Skeletal muscle satellite cell (primary cell): ENCODE measurements around the gene SARNP.
"Not testable (repeated sequence)": the region's sequence is repeated elsewhere in the genome, so short reads cannot be mapped to it uniquely, and the experiment has no call there.

Experiments used
- H3K27me3 ChIP-seq: 2 replicates; pipeline ENCODE4 v1.7.0; 2013; ENCODE audit warnings: low read length; ENCODE audit not compliant: control insufficient read depth, insufficient read depth
- H3K36me3 ChIP-seq: 2 replicates; pipeline ENCODE4 v1.7.0; 2013; ENCODE audit warnings: mild to moderate bottlenecking, control low read depth, low read length; ENCODE audit not compliant: insufficient read depth
- H3K4me1 ChIP-seq: 2 replicates; pipeline ENCODE4 v1.7.0; 2013; ENCODE audit warnings: low read length; ENCODE audit not compliant: control insufficient read depth, insufficient read depth
- H3K4me2 ChIP-seq: 2 replicates; pipeline ENCODE4 v1.7.0; 2013; ENCODE audit warnings: mild to moderate bottlenecking, low read length
- H3K4me3 ChIP-seq: 2 replicates; pipeline ENCODE4 v1.7.0; 2013; ENCODE audit warnings: low read length
- H3K9ac ChIP-seq: 2 replicates; pipeline ENCODE4 v1.7.0; 2013; ENCODE audit warnings: mild to moderate bottlenecking, low read depth, low read length, moderate library complexity
- H3K9me3 ChIP-seq: replicated peaks from 2 replicates; pipeline ENCODE4 v1.7.0; 2013; ENCODE audit warnings: mild to moderate bottlenecking, control low read depth, low read length

The SARNP gene

GRCh38 chr12:55788546-55788945 is 29.0 kb downstream of the SARNP start:
- peaks cover 73% of the 10 kb centered on the region for H3K36me3 ChIP-seq
- H3K9ac ChIP-seq: no peak overlapping the region
- H3K9me3 ChIP-seq: no peaks in the 10 kb centered on the region
- H3K4me2 ChIP-seq: no peak overlapping the region
- H3K4me3 ChIP-seq: no peak overlapping the region
- no peaks in the 10 kb centered on the region for H3K27me3 ChIP-seq
- H3K4me1 ChIP-seq: no peaks in the 10 kb centered on the region

DNA sequence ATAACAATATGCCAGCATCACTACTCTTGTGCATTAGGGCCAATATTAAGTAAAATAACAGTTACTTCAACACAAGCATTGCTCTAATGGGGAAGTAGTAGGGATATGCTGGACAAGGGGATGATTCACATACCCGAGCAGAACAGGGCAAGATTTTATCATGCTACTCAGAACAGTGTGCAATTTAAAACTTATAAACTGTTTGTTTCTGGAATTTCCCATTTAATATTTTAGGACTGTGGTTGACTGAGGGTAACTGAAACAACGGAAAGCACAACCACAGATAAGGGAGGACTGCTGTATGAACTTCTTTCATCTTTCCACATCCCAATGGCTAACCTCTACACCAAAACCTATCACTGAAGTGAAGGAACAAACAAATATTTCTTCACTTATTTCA is 36.8 kb downstream of the SARNP start:
- Histone ChIP-seq H3K4me1 (no peaks in the 10 kb centered on the region), H3K4me2 (no peak overlapping the region), H3K9me3 (no peaks in the 10 kb centered on the region), H3K36me3 (peaks cover 64% of the 10 kb centered on the region), H3K27me3 (no peaks in the 10 kb centered on the region), H3K9ac (no peak overlapping the region), H3K4me3 (no peak overlapping the region)

DNA sequence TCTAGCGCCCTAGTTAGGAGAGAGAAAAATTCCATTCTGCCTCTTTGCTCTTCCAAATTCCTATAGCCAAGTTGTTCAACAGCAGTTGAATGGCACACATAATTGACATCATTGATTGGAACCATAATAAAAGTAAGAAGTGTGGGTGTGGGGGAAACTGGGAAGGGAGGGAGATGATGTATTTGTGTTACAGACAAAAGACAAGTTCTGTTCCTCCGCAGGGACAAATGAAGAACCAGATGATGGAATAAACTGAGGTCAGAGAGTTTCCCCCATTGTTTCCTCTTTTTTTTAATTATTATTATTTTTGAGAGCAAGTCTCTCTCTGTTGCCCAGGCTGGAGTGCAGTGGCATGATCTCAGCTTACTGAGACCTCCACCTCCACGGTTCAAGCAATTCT is 39.7 kb downstream of the SARNP start:
- no peaks in the 10 kb centered on the region for H3K27me3 ChIP-seq
- no peak overlapping the region for H3K4me3 ChIP-seq
- H3K36me3 ChIP-seq: peaks cover 44% of the 10 kb centered on the region
- H3K4me1 ChIP-seq: no peaks in the 10 kb centered on the region
- H3K9ac ChIP-seq: no peak overlapping the region
- no peaks in the 10 kb centered on the region for H3K9me3 ChIP-seq
- no peak overlapping the region for H3K4me2 ChIP-seq

GRCh38 chr12:55771736-55772135 is 45.8 kb downstream of the SARNP start:
- Histone ChIP-seq H3K27me3 (no peaks in the 10 kb centered on the region), H3K9me3 (no peaks in the 10 kb centered on the region), H3K4me3 (no peak overlapping the region), H3K4me2 (no peak overlapping the region), H3K36me3 (peaks cover 33% of the 10 kb centered on the region), H3K4me1 (no peaks in the 10 kb centered on the region), H3K9ac (no peak overlapping the region)

- Histone ChIP-seq H3K9me3 (no peaks in the 10 kb centered on the region), H3K36me3 (peaks cover 40% of the 10 kb centered on the region), H3K9ac (no peak overlapping the region), H3K27me3 (no peaks in the 10 kb centered on the region), H3K4me1 (no peaks in the 10 kb centered on the region), H3K4me3 (no peak overlapping the region), H3K4me2 (no peak overlapping the region)
These were observed 50.4 kb downstream of the SARNP start for GRCh38 chr12:55767156-55767555.

- H3K36me3 ChIP-seq: peaks cover 35% of the 10 kb centered on the region
- H3K27me3 ChIP-seq: no peaks in the 10 kb centered on the region
- H3K4me1 ChIP-seq: no peaks in the 10 kb centered on the region
- H3K4me2 ChIP-seq: no peak overlapping the region
- H3K9me3 ChIP-seq: no peaks in the 10 kb centered on the region
- no peak overlapping the region for H3K9ac ChIP-seq
- H3K4me3 ChIP-seq: no peak overlapping the region
These were observed 51.7 kb downstream of the SARNP start for GRCh38 chr12:55765736-55766290.

DNA sequence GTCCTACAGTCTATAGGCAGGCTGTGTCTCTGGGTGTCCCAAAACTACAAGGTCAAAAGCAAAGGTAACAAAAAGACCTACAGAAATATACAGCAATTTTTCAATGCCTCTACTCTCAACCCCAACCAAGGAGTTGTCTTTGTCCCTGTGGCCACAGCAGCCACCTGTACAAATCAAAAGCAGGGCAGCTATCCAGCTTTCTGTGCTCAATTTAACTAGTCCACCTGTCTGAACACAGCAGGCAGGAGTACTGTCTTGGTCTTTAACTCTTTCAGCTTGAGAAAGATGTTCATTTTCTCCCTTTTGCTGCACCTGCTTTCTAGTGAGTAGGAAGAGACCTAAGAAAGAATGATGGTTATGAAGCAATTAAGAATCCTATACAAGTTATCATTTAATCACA is 54.9 kb downstream of the SARNP start:
- Histone ChIP-seq H3K36me3 (peaks cover 46% of the 10 kb centered on the region), H3K9ac (no peak overlapping the region), H3K4me1 (no peaks in the 10 kb centered on the region)

GRCh38 chr12:55760663-55761062 is 56.9 kb downstream of the SARNP start:
- Histone ChIP-seq H3K4me3 (no peak overlapping the region), H3K4me2 (no peak overlapping the region), H3K9ac (no peak overlapping the region), H3K36me3 (peaks cover 57% of the 10 kb centered on the region), H3K9me3 (no peaks in the 10 kb centered on the region), H3K27me3 (no peaks in the 10 kb centered on the region), H3K4me1 (no peaks in the 10 kb centered on the region)

More for the DNA sequence above, 54.9 kb downstream of the SARNP start:
- H3K4me2 ChIP-seq: no peak overlapping the region
- no peaks in the 10 kb centered on the region for H3K9me3 ChIP-seq
- no peak overlapping the region for H3K4me3 ChIP-seq
- H3K27me3 ChIP-seq: no peaks in the 10 kb centered on the region

DNA sequence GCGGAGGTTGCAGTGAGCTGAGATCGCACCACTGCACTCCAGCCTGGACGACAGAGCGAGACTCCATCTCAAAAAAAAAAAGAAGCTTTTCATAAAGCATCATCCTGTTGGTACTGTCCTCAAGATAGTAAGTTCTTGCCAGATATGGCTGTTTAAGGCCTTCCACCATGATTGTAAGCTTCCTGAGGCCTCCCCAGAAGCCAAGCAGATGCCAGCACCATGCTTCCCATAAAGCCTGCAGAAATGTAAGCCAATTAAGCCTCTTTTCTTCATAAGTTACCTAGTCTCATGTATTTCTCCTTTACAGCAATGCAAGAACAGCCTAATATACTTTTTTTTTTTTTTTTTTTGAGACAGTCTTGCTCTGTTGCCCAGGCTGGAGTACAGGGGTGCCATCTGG is 58.9 kb downstream of the SARNP start:
- H3K4me1 ChIP-seq, H3K4me3 ChIP-seq, H3K4me2 ChIP-seq, H3K9me3 ChIP-seq, H3K27me3 ChIP-seq, H3K9ac ChIP-seq: not testable (repeated sequence)
- peaks cover 73% of the 10 kb centered on the region for H3K36me3 ChIP-seq

GRCh38 chr12:55757701-55758100 is 59.8 kb downstream of the SARNP start:
- no peak overlapping the region for H3K4me2 ChIP-seq
- no peaks in the 10 kb centered on the region for H3K4me1 ChIP-seq
- peaks cover 75% of the 10 kb centered on the region for H3K36me3 ChIP-seq

DNA sequence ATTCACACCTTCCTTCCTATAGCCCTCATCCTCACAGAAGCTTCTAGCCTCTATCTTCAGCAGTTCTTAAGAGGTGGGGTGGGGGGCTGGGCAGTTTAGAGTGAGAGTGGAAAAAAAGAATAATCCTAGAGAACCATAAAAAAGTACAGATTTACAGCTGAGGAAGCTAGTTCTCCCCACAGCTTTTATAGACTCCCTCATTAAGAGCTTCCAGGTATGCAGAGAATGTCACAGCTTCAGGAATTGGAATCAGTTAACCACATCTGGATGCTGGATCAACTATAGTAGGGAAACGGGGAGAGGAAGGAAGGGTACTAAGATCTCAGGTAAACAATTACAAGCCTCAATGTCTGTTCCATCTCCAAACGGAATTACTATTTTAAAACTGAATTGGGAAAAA is 62.3 kb downstream of the SARNP start:
- H3K27me3 ChIP-seq: no peaks in the 10 kb centered on the region
- peaks cover 84% of the 10 kb centered on the region for H3K36me3 ChIP-seq
- H3K9ac ChIP-seq: no peak overlapping the region
- H3K4me3 ChIP-seq: no peak overlapping the region
- H3K4me1 ChIP-seq: no peaks in the 10 kb centered on the region
- H3K9me3 ChIP-seq: no peaks in the 10 kb centered on the region
- H3K4me2 ChIP-seq: no peak overlapping the region

More at GRCh38 chr12:55757701-55758100, 59.8 kb downstream of the SARNP start:
- H3K9ac ChIP-seq: no peak overlapping the region
- no peaks in the 10 kb centered on the region for H3K27me3 ChIP-seq
- H3K4me3 ChIP-seq: no peak overlapping the region
- H3K9me3 ChIP-seq: no peaks in the 10 kb centered on the region

- H3K9me3 ChIP-seq: no peaks in the 10 kb centered on the region
- H3K27me3 ChIP-seq: no peaks in the 10 kb centered on the region
- H3K4me3 ChIP-seq: no peak overlapping the region
- H3K9ac ChIP-seq: no peak overlapping the region
- peaks cover 35% of the 10 kb centered on the region for H3K36me3 ChIP-seq
- H3K4me1 ChIP-seq: peaks cover 19% of the 10 kb centered on the region
- H3K4me2 ChIP-seq: no peak overlapping the region
These were observed 69.1 kb downstream of the SARNP start for GRCh38 chr12:55748230-55748993.
